Measurements from ENCODE around the gene ROBO1.

GRCh38 chr3:78689378-78689777 lies 1078.4 kb downstream of the ROBO1 start:
- TF ChIP-seq CTCF (IDR thresholded peaks at IDR 0.05): no peak
- no peak for TF ChIP-seq POLR2A (IDR thresholded peaks at IDR 0.05)

All from thyroid gland (tissue), 4 donors.